ENCODE measurements around the gene PEMT.
"Not testable (repeated sequence)": the region's sequence is repeated elsewhere in the genome, so short reads cannot be mapped to it uniquely, and the experiment has no call there.

The PEMT gene

DNA sequence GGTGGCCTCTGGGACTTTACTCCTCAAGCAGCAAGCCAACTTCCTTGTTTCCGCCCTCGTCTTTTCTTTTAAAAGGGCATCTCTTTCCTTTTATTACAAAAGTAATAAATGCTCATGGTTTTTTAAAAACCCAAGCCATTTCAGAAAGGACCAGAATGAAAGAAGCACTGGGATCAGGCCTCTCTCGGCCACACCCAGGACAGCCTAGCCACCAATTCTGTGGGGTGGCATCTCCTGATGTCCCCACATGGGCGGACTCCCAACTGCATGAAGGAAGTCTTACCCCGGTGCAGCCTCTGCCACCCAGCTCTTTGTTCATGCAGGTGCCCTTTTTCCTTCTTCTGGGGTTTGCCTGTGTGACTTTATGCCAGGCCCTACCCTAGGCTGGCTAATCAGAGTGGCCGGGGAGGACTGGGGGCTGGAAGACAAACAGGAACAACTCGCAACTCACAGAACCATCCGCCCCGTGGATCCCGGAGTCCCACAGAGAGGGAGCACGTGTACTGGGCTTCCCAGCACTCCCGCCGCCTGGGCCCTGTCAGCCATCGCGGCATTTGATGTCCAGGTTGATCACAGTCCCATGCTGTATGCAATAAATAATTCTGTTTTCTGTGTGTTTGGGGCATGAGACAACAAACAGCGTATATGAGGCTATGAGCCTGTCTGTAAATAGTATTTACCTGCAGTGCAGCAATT lies 92.8 kb downstream of the PEMT start:
- no peak for DNase-seq

DNA sequence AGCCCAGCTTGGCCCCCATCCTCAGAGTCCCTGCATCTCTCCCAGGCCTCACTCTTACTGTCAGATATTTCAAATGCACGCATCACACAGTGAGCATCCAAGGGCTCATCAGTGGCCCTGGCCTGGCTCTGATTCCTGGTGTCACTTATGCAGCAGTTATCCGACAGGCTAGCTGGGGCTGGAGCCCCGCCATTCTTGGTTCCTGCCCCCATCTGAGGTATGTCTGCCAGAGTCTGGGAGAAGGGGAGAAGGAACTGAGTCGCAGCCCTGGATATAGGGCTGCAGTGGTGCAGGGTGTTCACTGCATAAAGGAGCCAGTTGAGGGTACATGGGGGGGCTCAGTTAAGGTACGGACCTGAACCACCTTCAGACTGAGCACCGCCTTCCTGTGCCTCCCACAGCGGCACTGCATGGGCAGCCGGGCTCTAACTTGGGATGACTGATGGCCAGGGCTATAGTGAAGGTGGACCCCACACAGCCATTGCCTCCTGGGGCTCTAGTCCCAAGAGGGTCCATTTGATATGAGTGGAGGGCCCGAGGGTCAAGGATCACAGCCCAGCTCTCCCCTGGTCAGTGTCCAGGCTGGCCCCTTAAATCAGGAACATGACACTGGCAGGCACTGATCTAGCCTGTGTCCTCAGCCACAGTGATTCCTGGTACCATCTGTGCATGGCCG lies 93.5 kb downstream of the PEMT start:
- DNase-seq = no peak

DNA sequence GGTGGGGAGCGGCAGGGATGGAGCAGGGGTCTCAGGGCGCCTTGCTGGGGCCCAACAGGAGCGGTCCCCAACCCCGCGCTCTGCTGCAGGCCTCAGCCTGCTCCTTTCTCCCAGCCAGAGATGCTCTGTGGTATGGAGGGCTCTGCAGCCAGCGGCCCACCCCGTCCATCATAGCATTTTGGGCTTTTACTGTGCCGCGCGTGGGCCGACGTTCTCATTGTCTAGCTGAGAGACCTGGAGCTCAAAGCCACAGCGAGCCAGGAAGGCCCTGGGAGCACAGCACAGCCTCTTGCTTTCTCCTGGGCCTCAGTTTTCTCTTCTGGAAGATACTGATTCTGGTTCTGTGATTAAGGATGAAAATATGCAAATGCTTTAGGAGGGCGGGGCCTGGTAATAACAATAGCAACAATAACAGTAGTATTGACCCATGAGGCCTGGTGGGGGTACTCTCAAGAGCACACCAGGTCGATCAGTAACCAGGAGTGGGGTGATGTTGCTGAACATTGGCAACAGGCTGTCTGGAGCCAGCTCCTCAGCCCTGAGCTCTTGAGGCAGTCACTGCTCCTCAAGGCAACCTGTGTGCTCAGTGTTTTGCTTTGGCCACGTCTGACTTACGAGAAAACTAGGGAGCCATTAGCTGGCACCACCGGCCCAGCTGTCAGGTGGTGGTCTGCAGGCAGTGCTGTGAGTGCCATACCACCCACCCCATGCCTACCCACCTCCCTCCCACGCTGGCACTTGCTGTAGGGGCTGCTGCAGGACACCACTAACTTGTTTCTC lies 94.3 kb downstream of the PEMT start:
- DNase-seq = no peak

DNA sequence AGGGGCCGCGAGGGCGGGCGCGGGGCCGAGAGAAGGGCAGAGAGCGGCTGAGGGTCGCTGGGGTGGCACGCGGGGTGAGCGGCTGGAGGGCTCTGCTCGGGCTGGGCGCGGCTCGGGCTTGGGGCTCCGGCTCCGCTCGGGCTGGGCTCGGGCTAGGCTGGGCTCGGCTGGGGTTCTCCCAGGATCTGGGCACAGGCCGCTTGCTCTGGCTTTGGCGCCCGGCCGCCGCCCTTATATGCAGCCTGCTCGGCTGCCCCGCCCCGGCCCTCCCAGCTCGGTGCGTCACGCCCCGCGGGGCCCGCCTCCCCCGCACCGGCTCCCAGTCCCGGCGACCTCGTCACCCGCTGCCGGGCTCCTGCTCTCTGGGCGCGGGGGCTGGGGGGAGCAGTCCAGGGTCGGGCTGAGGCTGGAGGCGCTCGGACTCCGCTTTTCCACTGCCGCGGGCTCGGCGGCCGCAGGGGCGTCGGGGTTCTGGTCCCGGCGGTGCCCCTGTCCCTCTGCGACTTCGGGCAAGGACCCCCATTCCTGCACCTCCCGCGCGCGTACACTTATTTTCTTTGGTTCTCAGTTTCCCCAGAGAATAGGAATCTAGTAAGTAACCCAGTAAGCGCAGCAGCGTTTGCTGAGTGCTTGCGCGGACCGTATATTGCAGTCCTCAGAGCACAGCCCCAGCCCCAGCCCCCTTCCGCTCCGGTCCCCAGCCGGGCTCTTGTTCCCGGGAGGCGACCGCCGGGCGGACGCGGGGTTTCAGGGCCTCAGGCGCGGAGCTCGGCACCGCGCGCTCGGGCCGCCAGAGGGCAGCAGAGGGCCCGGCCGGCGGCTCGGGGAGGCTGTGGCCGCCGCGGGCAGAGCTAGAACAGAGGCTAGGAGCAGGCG lies 95.1 kb downstream of the PEMT start, which contains the start of gene RASD1:
Gene RASD1, minus strand, starts transcription at position 207 of the 876 bp plus-strand sequence. CDS start 214 bp downstream, outside the sequence.
- peak; percentile 84 for DNase-seq

DNA sequence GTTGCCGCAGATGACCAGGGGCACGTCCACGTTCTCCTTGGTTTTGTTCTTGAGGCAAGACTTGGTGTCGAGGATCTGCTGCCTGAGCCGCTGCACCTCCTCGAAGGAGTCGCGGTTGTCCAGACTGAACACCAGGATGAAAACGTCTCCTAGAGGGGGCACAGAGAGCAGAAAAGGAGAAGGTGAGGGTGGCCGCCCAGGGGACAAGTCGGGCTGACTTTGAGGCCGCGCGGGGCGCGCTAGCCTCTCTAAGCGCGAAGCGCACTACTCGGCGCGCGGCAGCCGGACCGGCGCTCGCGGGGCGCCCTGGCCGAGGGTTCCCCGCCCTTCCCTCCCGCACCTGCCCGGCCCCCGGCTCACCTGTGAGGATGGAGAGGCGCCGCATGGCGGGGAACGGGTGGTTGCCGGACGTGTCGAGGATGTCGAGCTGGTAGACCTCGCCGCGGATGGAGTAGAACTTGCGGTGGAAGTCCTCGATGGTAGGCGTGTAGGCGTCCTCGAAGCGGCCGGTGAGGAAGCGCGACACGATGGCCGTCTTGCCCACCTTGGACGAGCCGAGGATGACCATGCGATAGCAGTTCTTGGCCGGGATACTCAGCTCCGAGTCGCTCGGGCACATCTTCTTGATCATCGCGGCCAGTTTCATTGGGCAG lies 95.8 kb downstream of the PEMT start:
- DNase-seq = peak; percentile 24

DNA sequence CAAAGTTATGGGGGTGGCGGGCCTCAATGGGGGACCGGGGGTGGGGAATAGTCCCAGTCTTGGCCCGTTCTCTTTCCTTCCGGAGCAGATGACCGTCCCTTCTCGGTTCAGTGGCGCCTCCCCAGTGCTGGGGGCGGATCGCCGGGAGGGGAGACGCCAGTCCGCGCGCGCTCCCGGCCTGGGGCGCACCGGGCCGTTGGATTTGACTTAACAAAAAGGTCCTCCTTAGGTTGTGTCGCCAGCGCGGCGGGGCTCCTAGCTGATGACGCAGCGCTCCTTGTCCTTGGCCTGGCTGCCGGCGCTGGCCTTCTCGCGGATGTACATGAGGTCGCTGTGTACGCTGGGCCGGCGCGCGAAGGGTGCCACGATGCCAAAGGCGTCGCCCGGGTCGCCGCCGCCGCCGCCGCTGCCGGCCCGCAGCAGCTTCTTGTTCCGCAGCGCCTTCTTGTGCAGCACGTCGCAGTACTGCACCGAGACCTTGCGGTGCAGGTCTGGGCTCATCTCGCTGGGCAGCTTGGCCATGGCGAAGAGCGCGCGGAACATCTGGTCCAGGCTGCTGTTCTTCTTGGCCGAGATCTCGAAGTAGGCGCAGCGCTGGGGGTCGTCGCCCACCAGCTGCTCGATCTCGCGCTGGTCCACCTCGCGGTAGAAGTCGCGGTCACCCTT lies 96.5 kb downstream of the PEMT start:
- no peak for DNase-seq

DNA sequence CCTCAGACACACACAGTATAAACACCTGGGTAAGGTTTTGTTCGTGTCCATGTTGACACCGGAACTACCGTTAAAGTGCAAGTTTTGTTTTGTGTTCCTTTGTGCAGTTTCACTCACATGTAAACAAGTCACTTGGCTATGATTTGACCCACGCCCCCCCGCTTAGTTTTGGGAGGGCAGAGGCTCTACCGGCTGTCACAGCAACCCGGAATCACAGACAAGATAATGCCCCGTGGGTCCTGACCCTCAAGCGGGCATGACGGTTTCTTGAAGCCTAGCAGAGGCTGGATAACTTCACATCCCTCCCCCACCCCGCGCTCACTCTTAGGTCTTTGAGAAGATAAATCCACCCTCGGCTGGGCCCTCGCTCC lies 97.0 kb downstream of the PEMT start:
- DNase-seq = no peak

DNA sequence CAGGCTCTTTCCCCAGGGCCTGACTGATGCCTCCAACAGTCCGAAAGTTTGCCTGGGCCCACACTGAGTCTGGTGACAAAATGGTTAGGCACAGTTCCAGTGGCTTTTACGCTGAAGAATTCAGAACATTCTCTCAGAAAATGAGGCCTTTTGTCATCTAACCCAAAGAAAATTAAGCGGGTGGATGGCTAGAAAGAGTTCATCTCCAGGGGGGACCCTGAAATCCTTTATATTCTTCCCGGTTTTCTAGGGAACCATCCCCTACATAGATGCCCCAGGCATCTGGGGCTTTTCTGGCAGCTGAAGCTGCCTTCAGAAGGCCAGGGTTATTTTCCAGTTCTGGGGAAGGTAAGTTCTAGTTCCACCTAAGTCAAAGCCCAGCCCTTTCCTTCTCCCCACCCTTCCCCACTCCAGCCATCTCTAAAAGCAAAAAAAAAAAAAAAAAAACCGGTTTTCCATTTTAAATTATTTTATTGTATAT lies 97.5 kb downstream of the PEMT start:
- DNase-seq = no peak

DNA sequence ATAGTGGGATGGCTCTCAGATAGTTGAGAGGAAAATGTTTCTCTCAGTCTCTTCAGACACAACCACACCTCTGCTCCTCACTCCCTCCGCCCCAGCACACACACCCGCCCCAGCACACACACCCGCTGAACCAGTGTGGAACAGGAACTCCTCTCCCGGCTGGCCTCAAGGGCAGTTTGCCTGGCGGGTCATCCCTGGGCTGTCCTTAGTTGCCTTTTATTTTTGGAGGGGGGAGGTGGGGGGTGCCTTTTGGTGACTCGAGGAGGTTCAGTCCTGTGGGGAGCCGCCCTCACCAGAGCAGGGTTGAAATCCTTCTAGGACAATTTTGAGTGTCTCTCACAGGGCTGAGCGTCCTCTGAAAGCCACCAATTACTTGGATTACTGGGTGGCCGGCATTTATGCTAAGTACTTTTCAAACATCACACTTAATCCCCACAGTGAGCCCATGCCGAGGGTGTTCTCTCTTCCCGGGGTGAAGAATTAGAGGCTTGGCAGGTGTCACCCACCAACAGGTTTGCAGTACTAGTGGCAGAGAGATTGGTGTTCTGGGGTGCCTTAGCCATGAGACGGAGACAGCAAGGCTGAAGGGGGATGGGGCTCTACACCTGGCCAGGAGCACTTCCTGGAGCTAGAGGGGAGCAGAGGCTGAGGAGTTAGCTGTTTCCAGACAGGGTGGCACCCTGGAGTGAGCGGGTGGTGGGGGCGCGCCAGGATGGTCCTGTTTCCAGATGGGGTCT lies 98.1 kb downstream of the PEMT start:
- DNase-seq = no peak

DNA sequence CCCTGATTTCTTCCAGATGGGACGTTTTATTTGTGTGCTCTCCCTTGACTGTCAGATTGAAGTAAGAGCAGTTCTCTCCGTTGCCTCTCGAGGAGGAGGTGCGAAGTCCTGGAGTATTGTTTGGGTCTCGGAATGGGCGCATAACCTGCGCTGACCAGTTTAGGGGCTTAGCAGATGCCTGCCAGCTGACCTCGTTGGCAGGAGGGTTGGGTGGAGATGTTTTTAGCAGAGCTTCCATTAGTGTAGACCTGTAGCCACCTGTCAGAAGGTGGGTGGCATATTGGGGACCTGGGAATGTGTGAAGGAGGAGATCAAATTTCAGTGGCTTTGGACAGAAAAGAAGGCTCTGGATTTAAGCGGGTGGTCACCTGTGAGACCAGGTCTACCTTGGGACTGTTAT lies 98.9 kb downstream of the PEMT start:
- DNase-seq = no peak

DNA sequence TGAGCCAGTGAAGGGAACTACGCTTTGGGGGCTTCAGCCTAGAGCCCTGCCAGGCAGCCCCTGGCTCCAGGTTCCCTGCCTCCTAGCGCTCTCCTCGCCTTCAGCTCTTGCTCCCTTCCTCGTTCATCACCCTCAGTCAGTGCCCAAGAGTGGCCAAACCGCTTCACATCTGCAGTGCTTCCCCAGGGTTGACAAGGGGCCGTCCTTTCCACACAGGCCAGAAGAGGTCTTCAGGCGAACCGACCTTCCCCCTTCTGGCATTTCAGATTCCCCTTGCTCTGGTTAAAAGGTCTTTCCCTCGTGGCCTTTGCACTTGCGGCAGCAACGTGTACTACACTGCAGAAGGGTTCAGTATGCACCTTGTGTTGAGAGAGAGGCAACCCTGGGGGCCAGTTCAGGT lies 99.4 kb downstream of the PEMT start:
- DNase-seq = no peak

DNA sequence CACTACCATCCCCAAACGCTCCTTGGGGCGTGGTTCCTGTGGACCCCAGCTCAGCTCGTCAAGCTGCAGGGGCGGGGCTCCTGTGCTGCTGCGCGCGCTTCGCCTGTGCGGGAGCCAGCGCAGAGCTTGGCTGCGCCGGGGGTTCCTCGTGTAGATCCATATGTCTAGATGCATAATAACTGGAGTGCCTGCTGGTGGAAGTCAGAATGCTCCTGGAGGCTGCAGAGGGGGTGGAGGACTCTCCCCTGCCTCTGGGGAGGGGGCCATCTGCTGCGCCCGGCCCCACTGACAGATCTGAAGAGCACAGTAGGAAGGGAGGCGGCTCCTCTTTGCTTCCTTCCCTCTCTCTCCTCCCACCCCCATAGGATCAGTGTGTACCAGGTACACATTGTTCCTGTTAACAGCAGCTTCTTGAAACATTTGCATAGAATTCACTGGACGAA lies 99.9 kb downstream of the PEMT start:
- DNase-seq = no peak

DNA sequence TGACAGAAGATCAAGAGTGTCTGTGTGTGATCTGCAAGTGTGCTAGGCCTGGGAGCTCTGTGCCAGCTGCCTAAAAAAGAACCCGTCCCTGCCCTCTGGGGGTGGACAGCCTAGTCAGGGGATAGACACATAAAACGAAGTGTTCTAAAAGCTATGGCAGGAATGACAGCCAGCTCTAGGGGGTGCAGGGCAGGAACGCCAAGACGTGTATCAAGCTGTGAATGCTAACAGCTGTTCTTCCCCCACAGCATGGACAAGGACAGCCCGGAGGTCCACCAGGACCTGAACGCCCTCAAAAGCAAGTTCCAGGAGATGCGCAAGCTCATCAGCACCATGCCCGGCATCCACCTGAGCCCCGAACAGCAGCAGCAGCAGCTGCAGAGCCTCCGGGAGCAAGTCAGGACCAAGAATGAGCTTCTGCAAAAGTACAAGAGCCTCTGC lies 100.5 kb downstream of the PEMT start:
- no peak for DNase-seq

DNA sequence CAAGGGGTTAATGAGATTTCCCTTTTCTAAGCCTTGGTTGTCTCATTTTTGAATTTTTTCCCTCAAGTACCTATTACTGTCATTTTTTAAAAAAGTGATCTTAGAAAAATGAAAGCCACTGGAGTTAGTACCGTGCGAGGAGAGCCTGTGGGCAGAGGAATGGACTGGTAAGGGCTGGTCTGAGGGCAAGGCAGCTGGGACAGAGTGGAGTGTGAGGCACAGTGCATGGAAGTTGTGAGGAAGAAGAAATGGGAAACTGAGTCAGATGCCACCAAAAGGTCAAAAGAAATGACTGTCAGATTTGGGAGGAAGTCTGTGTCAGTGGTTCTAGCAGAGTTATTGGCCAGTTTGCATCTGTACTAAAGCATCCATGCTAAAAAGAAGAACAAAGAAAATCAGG lies 103.5 kb downstream of the PEMT start:
- no peak for DNase-seq

DNA sequence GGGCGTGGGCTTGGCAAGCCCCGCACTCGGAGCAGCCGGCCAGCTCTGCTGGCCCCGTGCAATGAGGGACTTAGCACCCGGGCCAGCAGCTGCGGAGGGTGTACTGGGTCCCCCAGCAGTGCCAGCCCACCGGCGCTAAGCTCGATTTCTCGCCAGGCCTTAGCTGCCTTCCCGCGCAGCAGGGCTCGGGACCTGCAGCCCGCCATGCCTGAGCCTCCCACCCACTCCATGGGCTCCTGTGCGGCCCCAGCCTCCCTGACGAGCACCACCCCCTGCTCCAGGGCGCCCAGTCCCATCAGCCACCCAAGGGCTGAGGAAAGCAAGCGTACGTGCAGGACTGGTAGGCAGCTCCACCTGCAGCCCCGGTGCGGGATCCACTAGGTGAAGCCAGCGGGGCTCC lies 105.1 kb downstream of the PEMT start:
- not testable (repeated sequence) for DNase-seq

DNA sequence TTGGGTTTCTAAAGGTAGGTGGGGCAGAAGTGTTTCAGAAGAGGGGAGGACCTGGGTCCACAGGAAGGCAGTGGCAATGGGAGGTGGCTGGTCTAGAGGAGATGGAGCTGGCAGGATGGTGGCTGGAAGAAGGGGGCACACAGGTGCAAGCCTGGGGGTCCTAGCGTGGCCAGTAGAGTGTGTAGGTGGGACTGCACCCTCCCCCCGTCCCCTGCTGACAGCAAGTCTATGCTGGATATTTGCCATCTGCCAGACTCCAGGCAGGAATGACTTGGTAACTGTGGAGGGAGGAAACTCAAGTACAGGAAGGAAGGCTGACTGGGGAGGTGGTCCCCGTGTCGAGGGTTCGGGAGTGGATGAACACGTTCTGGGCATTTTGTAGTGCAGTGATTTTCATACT lies 106.1 kb downstream of the PEMT start:
- no peak for DNase-seq

DNA sequence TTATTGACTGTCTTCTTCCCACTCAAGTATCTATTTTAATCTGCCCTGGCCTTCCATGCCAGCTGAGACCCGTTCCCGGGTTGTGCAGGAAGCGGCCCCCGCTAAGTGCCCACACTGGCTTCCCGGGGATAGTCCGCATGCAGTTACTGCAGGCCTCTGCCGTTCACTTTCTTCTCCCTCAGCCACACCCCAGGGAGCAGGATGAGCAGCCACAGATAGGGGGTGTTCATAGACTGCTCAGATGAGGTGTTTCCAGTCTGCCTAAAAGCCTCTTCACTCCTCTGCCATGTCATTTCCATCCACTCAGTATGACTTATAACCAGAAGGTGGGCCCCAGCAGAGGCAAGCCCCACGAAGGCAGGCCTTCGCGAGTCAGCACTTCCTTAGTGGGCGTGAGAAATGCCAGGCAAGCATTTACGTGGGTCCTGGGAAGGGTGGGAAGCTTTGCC lies 107.0 kb downstream of the PEMT start:
- no peak for DNase-seq

DNA sequence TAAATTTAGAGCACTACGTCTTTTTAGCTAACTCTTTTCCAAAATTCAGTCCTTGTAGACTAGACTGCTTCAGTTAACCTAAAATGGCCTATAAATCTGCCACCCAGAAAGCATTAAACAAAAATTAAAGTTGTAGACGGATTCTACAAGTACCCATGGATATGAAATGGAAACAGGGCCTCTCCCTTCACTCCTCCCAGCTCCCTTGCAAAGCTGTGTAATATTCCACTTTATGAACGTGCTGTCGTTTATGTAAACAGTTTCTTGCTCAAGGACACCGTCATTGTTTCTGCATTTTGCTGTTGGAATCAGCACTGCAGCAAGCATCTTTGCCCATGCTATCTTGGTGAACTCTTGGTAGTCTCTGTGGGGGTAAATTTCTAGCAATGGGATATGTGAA lies 109.6 kb downstream of the PEMT start:
- DNase-seq = no peak

DNA sequence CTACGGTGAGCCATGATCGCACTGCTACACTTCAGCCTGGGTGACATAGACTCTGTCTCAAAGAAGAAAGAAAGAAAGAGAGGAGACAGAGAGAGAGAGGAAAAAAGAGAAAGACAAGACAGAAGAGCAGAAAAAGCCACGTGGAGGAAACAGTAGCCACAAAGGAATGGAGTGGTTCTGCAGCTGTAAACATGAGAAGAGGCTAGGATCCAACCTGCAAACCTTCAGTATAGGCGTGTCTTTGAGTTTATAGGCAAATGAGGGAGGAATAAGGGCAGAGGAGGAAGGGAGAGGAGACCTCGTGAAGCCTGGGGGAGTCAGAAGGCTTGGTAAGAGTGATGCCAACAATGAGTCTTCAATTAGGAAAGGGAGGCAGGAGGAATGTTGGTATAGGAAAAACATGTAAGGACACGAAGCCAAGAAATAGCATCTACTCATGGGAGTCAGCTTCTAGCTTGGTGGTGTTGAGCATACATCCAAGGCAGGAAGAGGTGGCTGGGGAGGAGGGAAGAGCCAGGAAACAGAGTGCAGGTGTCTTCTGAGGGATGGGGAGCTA lies 110.8 kb downstream of the PEMT start:
- no peak for DNase-seq

DNA sequence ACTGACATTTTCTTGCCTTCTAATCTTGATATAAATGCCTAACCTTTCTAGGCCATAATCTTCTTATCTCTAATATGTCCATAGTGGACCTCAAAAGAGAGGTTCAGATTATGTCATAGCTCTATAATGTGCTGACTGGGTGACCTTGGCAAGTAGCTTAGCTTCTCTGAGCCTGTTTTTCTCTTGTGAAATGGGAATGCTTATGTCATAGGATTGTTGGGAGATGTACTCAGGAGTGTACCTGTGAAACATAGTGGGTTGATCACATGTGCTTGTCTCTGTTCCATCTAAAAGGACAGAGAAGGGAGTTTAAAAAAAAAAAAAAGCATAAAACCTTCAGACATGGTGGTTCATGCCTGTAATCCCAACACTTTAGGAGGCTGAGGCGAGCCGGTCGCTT lies 112.3 kb downstream of the PEMT start:
- DNase-seq = no peak

Data from CD4-positive, alpha-beta T cell treated with Interleukin-12 subunit alpha and Interleukin-12 subunit beta, for 1 hour (primary cell).